Neural cell (in vitro differentiated cells): ENCODE measurements around the gene ITIH2.

Source experiments
- EZH2 ChIP-seq: fragments of 200-600, 300-800 bp; shearing (Covaris generic), sonication (generic); IDR thresholded peaks from 2 replicates; pipeline ENCODE4 v1.6.1; 2014; ENCODE audit warnings: antibody characterized with exemption, low read length, borderline replicate concordance, mild to moderate bottlenecking; ENCODE audit not compliant: insufficient read depth, poor library complexity, severe bottlenecking
- POLR2AphosphoS5 ChIP-seq: IDR thresholded peaks from 2 replicates; pipeline ENCODE4 v1.6.1; 2012
- RAD21 ChIP-seq: fragments of 450-650 bp; conservative IDR thresholded peaks from 2 replicates; pipeline ENCODE4 v1.6.1; 2014; ENCODE audit warnings: antibody characterized with exemption, mild to moderate bottlenecking, moderate library complexity
- TF ChIP-seq, protein P1 (sequence below): fragments of 450-650 bp; IDR thresholded peaks from 2 replicates; pipeline ENCODE4 v1.5.1; 2014; ENCODE audit warnings: antibody characterized with exemption, mild to moderate bottlenecking, moderate library complexity; ENCODE audit not compliant: poor library complexity, severe bottlenecking
- TF ChIP-seq, protein P2 (sequence below): IDR thresholded peaks from 2 replicates; pipeline ENCODE4 v1.6.1; 2012; ENCODE audit warnings: borderline replicate concordance

DNA sequence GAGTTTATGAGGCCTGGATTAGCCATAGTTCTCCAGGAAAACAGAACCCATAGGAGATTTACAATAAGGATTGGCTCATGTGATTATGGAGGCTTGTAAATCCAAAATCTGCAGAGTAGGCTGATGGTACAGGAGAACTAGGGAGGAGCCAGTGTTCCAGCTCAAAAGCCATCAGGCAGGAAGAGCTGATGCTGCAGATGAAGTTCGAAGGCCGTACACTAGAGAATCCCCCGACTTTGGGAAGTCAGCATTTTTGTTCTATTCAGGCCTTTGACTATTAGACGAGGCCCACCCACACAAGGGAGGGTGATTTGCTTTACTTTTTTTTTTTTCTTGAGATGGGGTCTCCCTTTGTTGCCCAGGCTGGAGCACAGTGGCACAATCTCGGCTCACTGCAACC lies 47.1 kb downstream of the ITIH2 start:
- TF ChIP-seq, protein P1, sequence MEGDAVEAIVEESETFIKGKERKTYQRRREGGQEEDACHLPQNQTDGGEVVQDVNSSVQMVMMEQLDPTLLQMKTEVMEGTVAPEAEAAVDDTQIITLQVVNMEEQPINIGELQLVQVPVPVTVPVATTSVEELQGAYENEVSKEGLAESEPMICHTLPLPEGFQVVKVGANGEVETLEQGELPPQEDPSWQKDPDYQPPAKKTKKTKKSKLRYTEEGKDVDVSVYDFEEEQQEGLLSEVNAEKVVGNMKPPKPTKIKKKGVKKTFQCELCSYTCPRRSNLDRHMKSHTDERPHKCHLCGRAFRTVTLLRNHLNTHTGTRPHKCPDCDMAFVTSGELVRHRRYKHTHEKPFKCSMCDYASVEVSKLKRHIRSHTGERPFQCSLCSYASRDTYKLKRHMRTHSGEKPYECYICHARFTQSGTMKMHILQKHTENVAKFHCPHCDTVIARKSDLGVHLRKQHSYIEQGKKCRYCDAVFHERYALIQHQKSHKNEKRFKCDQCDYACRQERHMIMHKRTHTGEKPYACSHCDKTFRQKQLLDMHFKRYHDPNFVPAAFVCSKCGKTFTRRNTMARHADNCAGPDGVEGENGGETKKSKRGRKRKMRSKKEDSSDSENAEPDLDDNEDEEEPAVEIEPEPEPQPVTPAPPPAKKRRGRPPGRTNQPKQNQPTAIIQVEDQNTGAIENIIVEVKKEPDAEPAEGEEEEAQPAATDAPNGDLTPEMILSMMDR, result no peak
- TF ChIP-seq POLR2AphosphoS5, result no peak
- no peak for TF ChIP-seq EZH2
- no peak for TF ChIP-seq RAD21
- TF ChIP-seq, protein P2, sequence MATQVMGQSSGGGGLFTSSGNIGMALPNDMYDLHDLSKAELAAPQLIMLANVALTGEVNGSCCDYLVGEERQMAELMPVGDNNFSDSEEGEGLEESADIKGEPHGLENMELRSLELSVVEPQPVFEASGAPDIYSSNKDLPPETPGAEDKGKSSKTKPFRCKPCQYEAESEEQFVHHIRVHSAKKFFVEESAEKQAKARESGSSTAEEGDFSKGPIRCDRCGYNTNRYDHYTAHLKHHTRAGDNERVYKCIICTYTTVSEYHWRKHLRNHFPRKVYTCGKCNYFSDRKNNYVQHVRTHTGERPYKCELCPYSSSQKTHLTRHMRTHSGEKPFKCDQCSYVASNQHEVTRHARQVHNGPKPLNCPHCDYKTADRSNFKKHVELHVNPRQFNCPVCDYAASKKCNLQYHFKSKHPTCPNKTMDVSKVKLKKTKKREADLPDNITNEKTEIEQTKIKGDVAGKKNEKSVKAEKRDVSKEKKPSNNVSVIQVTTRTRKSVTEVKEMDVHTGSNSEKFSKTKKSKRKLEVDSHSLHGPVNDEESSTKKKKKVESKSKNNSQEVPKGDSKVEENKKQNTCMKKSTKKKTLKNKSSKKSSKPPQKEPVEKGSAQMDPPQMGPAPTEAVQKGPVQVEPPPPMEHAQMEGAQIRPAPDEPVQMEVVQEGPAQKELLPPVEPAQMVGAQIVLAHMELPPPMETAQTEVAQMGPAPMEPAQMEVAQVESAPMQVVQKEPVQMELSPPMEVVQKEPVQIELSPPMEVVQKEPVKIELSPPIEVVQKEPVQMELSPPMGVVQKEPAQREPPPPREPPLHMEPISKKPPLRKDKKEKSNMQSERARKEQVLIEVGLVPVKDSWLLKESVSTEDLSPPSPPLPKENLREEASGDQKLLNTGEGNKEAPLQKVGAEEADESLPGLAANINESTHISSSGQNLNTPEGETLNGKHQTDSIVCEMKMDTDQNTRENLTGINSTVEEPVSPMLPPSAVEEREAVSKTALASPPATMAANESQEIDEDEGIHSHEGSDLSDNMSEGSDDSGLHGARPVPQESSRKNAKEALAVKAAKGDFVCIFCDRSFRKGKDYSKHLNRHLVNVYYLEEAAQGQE, result no peak
